D721Med (cell line): Measurements from ENCODE around the gene NOX4.

ENCODE experiments used
- DNase-seq: peaks from one replicate; pipeline ENCODE4 v3.0.0; 2011; ENCODE audit warnings: low spot score; ENCODE audit not compliant: insufficient read length
- FAIRE-seq: peaks from 2 replicates; lab custom pipeline; 2011; peaks lifted over from hg19 to GRCh38; lab: Jason Lieb, UNC
- TF ChIP-seq, protein P1 (sequence below): IDR thresholded peaks from 2 replicates; pipeline ENCODE4 v1.5.1; 2012; ENCODE audit warnings: mild to moderate bottlenecking, control low read depth; ENCODE audit not compliant: insufficient read depth; ENCODE audit errors: missing control alignments

Gene NOX4

DNA sequence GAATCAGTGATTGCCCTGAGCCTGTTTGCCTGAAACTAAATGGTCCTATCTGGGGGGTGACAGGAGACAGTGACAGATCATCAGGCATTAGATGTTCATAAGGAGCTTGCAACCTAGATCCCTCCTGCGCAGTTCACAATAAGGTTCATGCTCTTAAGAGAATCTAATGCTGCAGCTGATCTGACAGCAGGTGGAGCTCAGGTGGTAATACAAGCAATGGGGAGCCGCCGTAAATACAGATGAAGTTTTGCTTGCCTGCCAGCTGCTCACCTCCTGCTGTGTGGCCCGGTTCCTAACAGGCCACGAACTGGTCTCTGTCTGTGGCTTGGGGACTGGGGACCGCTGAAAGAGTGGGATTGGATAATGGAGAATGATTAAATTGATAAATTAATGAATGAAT is 14.0 kb downstream of the NOX4 start:
- FAIRE-seq, result no peak
- TF ChIP-seq, protein P1, sequence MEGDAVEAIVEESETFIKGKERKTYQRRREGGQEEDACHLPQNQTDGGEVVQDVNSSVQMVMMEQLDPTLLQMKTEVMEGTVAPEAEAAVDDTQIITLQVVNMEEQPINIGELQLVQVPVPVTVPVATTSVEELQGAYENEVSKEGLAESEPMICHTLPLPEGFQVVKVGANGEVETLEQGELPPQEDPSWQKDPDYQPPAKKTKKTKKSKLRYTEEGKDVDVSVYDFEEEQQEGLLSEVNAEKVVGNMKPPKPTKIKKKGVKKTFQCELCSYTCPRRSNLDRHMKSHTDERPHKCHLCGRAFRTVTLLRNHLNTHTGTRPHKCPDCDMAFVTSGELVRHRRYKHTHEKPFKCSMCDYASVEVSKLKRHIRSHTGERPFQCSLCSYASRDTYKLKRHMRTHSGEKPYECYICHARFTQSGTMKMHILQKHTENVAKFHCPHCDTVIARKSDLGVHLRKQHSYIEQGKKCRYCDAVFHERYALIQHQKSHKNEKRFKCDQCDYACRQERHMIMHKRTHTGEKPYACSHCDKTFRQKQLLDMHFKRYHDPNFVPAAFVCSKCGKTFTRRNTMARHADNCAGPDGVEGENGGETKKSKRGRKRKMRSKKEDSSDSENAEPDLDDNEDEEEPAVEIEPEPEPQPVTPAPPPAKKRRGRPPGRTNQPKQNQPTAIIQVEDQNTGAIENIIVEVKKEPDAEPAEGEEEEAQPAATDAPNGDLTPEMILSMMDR, result no peak
- DNase-seq, result no peak

DNA sequence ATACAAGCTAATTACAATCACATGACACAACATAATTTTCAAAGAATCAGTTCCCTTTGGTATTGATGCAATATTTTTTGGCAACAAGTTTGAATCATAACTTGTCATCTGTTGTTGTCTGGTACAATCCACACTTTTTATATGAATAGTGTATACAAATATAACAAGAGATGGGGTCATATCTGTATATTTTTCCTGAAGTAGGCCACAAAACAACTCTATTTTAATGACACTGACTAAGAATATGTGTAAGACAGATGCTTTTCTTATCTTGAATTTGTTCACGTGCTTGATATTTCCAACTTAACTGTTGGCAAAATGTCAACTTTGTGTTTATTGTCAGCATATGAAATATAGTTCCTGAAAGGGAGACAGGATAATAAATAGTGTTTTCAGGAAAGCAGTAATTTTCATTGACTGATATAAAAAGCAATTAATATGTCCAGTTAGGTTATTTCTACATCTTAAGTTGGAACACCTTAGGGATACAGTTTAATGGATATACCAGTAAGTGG is 27.9 kb downstream of the NOX4 start:
- no peak for DNase-seq
- peak; percentile 16 for FAIRE-seq
- TF ChIP-seq, protein P1, result no peak

GRCh38 chr11:89458716-89459115 is 32.5 kb downstream of the NOX4 start:
- DNase-seq (no peak), FAIRE-seq (no peak)
- TF ChIP-seq, protein P1, result no peak

- FAIRE-seq, result no peak
Observed at GRCh38 chr11:89457190-89457589, 34.0 kb downstream of the NOX4 start.

DNA sequence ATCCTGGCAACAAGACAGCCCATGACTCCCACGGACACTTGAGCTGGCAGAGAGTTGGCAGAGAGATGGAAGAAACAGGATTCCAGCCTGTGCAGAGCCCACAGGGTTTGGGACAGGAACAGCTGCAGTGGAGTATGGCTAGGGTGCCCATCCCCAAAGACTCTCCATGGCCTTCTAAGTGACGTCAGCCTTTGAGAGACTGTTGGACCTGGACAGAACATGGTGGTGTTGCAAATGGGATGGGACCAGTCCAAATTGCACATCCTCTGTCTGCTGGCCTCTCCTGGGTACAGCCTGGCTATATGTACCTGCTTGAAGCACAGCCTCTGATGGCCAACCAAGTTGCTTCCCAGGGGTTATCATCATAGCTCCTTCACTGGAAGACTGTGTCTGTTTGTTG is 34.5 kb downstream of the NOX4 start:
- TF ChIP-seq, protein P1, result no peak

More at GRCh38 chr11:89457190-89457589, 34.0 kb downstream of the NOX4 start:
- TF ChIP-seq, protein P1, result no peak
- no peak for DNase-seq

DNA sequence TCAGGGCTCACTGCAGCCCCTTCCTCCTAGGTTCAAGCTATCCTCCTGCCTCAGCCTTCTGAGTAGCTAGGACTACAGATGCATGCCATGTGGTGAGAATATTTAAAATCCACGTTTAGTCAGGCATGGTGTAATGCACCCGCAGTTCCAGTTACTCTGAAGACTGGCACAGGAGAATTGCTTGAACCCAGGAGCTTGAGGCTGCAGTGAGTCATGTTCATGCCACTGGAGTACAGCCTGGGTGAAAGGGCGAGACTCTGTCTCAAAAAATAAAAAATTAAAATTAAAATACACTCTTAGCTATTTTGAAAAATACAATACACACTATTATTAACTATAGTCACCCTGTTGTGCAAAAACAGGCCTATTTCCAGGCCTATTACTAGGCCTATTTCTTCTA is 38.4 kb downstream of the NOX4 start:
- DNase-seq (no peak), FAIRE-seq (no peak)

More for the DNA sequence above, 34.5 kb downstream of the NOX4 start:
- FAIRE-seq (no peak), DNase-seq (no peak)

GRCh38 chr11:89447845-89448244 is 43.3 kb downstream of the NOX4 start:
- no peak for FAIRE-seq
- DNase-seq, result no peak
- TF ChIP-seq, protein P1, result no peak

More for the DNA sequence above, 38.4 kb downstream of the NOX4 start:
- TF ChIP-seq, protein P1, result no peak
